NCI-H2196 (cell line): ENCODE measurements around the gene PLXDC2.

ENCODE experiments used
- DNase-seq: peaks from one replicate; lab custom pipeline; 2025; ENCODE audit not compliant: unreplicated experiment; lab: John Stamatoyannopoulos, UW

The PLXDC2 gene

DNA sequence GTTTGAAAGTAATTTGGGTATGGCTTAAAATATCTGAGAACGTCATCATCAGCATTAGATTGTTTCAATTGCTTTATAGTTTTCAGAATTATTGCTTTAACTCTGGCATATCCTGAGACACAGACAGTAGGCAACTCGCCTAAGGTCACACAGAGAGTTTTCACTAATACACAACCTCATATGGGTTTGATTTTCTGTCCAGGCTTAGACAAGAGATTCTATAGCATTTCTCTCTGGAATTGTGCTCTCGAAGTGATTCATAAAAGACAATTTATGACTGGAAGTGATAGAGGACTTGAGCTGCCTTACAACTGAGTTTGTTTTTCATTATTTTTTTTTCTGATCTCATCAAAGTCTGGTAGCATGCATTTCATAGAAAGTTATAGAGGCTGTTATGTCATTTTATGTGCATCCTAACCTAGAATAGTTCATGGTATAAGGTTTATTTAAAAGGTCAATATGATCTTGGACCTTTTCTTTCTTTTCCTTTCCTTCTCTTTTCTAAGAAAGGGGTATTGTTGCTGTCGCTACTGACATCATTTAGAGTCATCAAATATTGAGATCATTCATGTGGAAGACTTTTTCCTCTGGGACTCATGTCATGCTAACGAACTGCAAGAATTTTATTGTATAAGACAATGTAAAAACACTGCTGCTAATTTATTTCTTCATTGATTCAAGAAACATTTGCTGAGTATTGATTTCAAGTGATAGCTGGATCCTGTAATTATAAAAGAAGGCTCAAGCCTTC is 278.2 kb downstream of the PLXDC2 start:
- DNase-seq: no peak

DNA sequence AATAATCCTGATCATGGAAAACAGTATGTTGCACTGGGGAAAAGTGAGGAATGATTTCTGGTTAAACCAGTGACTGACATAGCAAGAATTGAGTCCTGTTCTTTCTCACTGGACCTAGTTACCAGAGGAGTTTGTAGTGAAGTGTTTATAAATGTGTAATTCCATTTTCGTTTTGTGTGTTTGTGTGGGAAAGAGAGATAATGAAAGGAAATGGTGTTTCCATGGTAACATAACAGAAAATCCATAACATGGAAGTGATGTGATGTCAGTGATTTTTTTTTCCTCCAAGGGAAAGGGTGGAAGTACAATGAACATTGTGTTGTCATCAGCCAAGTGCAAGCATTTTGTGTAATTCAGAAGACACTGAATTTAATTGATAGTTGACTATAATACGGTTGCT is 283.9 kb downstream of the PLXDC2 start:
- no peak for DNase-seq

DNA sequence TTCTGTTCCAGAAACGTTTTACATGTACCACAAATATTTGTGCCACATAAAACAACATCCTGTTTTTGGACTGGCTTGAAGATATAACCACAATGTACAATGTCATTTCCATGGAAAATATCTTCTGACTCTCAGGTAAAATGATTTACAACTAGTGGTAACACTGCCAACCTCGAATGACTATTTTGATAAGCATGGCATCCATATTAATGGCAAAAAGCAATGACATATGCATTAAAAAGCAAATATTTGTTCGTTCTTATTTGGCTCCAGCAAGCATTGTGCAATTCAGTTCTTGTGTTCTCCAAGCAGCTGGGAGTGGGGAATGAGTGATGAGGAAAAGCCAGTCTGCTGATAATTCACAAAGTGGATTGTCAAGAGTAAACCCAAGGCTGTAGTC is 289.0 kb downstream of the PLXDC2 start:
- no peak for DNase-seq

DNA sequence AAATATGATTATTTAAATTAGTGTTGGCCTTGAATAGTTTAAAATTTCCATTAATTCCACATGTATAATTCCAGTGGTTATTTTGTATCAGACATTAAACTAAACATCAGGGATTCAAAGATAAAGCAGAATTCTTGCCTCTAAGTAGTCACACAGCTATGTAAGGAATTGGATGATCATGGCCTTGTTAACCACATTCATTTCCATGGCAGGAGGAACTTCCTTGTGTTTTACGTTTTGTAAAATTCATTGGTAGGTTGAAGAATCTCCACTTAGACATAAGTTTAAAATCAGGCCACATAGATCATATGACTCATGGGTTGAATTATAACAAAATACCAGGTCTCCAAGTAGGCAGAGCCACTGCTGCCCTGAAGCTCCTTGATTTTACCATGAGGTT is 289.7 kb downstream of the PLXDC2 start:
- no peak for DNase-seq

DNA sequence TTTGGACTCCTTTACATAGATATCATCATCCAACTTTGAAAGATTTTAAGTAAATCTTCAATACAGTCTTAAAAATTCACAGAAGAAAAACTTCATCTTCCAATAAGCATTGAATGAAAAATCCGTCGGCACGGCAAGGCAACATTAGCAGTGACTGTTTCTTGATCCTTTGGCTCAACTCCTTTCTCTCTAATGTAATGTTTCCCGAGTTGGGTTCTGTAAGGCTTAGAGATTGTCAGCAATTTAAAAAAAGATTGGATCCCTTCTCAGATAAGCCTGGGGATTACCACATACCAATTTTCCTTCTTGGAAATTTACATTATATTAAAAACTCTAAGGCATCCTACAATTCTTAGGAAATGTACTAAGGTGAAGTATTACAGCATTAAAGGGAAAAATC is 291.8 kb downstream of the PLXDC2 start:
- DNase-seq: no peak

DNA sequence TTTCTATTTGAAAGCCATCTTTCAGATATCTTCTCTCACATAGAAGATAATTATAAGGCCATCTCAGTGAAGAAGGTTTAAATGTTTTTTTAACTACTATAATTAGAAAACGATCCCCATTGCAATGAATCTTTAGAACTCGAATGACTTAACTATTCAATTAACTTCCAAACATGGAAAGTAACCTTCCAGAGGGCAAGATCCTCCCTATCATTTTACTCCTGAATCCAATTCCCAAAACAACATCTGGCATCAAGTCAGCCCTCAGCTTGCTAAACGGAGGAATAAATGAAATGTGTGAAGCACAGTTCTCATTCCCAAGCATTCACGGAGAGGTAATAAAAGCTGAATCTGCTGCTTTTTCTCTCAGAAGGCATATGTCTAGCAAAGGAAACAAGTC is 293.4 kb downstream of the PLXDC2 start:
- no peak for DNase-seq

DNA sequence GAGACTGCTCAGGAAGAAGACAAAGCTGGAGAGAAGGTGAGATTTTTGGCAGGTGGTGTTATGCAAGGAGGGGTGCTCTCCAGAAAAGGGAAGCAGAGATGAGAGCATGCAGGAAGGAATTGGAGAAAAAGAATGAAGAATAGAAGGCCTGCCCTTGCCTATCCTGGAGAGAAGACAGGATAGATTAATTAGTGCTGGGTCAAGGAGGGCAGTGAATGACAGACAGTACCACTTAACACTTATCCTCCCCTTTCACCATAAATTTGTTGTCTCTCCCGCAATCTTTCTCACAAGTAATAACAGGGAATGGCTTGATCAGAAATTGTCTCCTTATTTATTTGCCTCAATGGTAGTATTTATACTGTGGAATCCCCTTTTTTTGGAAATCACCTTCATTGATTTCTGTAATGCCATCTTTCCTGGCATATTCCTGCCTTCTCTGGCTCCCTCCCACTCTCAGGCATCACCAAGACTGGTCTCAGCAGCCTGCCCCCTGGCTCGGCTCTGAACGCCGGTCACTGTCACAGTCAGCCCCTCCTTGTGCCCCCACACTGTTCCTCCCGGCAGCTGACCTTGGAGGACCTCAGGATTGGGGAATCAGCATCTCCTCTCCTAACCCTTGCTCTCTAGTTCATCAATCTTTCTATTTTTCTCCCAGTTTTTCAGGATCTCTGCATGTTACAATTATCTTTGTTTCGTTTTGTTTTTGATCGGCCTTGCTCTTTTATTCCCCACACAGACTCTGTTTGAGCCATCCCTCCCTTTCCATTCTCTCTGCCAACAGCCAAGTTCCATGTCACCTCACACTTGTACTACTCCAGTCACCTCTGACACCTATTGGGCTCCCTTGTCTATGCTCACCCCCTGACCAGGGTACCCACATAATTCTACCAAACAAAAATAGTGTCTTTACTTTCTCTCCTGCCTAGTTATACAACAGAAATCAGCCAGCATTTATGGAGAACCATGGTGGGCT is 294.2 kb downstream of the PLXDC2 start:
- DNase-seq: no peak

DNA sequence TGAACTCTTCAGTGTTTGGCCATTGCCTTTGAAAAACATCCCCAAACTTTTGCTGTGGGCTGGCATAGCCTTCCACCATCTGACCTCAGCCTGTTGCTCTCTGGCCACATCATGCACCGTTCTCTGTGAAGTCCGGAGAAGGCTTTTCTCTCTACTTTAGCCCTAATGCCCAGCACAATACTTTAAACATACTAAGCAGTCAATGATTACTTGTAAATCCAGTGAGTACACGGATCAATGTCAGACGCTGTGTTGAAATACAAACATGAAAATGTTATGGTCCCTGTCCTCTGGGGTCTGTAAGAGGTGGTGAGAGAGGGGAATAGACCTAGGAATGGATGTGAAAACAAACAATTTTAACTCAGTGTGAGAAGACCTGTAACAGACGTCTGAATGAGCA is 297.9 kb downstream of the PLXDC2 start:
- no peak for DNase-seq

DNA sequence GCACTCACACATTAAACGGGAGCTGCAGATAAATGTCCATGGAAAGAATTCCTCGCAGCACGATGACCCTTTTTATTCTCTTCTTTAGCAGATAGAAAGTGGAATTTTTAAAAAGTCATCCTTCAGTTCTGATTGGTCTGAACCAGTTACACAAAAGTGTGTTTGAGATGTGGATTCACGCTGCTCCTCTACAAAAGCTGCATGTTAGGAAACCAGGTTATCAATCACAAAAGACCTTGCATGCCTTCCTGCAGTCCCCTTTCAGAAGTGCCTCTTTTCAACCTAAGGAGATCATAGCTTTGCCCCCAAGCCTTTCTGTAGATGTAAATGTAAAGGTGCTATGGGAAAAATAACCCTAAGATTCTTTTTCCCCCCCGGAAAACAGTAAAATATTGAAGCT is 299.7 kb downstream of the PLXDC2 start:
- DNase-seq: no peak

DNA sequence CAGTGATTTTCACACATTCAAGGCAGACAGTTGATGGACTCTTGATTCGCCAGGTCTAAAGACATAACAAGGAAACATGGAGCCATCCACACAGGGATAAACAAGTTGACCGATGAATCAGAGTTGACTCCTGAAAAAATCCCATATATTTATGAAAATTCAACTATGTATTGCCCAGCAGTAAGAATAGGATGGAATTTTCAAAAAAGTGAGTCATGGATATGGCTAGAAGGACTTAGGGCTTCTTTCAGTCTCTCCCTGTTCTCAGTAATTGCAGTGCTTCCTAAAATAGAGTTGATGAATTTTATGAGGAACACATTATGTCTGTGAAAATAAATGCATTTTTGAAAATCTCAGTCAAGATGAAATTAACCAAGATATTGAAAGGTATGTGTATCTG is 301.2 kb downstream of the PLXDC2 start:
- DNase-seq: no peak

DNA sequence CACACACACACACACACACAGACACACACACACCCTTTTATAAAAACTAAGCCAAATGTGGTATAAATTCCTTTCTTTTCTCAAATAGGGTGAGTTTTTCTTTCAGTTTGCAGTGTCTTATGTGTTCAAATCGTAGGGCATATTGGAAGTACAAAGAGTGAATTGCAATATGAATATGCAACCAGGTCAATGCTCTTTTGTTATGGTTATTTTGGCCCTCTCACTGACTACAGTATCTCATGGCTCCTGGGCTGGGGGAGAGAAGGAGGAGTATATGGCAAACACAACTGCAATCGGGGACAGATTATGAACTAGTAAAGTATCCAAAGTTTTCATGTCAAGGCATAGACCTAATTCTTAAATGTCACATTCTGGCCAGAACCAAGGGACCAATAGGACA is 301.9 kb downstream of the PLXDC2 start:
- no peak for DNase-seq

DNA sequence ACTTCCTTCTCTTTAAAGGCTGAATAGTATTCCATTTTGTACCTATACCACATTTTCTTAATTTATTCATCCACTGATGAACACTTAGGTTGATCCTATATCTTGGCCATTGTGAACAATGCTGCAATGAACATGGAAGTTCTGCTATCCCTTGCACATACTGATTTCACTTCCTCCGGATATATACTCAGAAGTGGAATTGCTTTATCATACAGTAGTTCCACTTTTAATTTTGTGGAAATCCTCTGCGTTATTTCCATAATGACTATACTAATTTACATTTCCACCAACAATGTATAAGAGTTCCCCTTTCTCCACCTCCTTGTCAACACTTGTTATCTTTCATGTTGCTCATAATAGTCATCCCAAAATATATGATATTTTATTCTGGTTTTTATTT is 312.6 kb downstream of the PLXDC2 start:
- DNase-seq: no peak

DNA sequence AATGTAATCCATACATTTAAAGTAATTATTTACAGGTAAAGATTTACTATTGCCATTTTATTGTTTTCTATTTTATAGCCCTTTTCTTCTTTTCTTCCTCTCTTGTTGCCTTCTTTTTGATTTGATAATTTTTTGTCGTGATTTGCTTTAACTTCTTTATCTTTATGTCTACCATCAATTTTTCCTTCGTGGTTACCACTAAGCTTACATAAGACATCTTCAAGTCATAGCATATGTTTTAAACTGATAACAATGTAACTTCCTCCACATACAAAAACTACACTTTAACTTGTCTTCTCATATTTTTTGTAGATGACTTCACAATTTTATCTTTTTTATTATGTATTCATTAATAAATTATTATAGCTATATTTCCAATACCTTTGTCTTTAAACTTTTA is 316.6 kb downstream of the PLXDC2 start:
- DNase-seq: no peak

DNA sequence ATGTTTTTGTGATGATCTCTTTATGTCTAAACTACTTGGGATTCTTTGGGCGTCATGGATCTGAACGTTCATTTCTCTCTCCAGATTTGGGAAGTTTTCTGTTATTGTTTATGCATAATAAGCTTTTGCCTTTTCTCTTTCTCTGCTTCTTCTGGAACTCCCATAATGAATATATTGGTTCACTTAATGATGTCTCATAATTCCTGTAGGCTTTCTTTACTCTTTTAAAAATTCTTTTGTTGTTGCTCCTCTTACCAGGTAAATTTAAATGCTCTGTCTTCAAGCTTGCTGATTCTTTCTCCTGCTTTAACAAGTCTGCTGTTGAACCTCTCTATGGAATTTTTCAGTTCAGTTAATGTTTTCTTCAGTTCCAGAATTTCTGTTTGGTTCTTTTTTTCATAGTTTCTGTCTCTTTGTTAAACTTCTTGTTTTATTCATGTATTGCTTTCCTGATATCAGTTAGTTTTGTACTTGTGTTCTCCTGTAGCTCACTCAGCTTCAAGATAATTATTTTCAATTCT is 317.5 kb downstream of the PLXDC2 start:
- no peak for DNase-seq

DNA sequence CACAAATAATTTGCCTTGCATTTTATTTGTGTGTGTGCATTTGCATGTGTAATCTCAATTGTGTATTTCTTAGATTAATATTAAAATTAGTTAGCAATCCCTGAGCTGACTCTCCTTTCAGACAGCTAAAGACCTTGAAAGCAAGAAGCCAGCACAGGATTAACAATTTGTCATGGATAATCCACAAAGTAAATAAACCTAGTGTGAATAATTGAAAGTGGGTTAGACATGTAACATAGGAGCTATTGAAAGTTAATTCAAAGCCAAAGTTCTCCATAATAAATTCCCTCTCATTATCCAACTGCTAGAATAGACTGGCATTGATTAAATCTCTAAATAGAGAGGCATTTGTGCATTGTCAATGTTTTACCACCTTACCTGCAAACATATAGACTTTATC is 326.1 kb downstream of the PLXDC2 start:
- no peak for DNase-seq

DNA sequence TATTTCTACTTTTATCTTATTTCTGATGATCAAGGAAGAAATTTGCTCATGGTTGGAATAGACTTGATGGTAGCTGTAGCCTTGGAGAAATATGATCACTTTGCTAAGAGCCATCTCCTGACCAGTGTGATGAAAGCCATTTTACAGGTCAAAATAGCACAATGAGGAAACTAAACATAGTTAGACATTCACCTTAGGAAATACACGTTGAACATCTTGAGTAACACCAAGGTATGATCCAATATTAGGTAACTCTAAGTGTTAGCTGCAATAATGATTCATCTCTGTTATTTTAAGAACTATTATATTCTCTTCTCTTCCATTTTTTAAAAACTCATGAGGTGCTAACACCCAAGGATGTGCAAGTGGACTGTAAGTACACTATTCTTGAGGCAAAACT is 328.0 kb downstream of the PLXDC2 start:
- DNase-seq: no peak

DNA sequence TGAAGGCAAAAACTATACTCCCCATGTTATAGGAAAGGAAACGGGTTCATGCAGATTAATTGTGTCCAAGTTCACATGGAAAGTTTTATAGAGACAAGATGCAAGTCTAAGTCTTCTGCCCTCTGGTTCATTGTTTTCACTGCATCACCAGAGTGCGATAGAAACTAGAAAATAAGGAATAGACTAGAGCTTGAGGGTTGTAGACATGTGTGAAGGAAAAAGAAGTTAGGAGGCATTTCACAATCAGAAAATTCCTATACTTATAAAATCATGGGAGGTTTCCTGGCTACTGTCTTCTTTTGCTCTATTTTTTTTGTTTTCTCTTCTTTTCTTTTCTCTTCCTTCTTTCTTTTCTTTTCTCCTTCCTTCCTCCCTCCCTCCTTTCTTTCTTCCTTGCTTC is 329.8 kb downstream of the PLXDC2 start:
- no peak for DNase-seq

DNA sequence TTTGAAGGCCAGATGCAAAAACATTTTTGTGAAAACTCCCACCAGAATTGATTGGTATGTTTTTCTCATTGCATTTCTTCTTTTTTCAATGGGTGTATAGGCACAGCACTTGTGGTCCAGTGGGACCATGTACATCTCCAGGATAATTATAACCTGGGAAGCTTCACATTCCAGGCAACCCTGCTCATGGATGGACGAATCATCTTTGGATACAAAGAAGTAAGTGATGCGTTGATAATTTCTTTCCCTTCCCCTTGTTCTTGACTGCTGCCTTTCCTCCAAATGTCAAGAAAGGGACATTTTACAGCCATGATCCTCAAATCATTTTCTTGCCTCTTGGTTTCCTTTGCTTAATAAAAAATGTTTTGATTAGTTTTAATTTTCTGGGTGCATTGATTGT is 331.5 kb downstream of the PLXDC2 start:
- DNase-seq: no peak

DNA sequence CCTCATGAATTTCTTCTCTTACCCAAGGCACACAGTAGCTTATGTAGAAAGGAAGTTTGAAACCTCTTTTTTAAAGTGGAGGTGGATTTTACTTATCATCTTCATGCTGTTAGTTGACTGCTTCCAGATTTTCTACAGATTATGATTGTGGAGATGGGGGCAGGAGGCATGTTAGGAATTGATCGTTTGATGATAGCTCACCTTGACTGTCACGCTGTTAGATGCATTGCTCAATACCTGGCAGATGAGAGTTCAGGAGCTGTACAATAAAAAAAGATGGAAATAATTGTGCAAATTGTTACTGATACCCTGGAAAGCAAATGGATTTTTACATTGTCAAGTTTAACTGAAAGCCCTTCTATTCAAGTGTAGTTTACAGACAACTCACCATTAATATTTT is 340.3 kb downstream of the PLXDC2 start:
- DNase-seq: no peak

DNA sequence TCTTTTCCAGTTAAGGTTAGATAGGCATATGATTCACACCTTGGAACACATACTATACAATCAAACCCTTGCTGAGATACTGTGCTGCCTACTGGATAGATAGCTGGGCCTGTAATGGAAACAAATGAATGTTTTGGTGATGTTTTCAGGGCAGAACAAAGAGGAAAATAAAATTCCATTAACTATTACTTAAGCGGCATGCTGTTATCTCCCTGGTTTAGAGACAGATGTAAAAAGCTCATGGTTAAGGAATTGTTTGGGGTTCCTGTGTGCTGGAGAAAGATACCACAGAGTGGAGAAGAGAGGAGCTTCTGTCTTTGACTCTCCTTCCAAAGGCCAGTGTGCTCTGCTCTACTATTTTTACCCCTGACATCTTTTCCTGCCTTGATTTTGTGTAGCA is 341.1 kb downstream of the PLXDC2 start:
- no peak for DNase-seq

DNA sequence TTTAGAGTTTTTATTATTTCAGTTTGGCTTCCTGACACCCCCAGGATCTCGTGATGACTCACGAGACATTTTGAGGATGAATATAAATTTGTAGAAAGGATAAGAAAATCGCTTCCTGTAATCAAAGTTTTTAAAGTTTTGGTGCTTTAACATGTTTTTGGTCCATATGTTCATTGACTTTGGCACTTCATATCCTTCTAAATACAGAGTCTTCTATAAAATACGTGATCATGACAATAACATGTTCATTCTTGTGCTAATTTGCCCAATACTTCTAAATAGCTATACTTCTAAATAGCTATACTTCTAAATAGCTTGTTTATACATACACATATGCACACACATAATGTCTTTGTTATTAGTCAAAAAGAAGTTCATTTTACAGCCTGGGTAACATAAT is 341.9 kb downstream of the PLXDC2 start:
- DNase-seq: no peak

DNA sequence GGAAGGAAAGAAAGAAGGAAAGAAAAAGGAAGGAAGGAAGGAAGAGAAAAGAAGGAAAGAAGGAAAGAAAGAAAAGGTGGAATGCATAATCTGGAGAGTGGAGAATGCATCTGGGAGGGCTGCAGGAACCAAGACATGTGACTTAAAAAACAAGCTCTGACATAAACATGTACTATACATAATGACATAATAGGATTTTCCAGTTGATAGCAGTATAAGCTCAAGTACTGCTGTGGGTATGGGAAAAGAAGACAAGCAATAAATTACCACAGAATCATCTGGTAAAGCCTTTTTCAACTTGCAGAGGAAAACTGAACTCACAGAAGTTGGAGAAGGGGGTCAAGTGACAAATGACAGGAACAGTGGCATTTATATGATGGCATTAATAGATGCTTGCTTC is 345.9 kb downstream of the PLXDC2 start:
- no peak for DNase-seq
